ENCODE results near the gene CIDEA. TPM values are rescaled to one million over a fixed set of nuclear protein-coding genes. Genes with fewer than 3 reads are reported as not detected.

Gene CIDEA
- total RNA-seq, 1 experiment from 2014 or later: not detected

DNA sequence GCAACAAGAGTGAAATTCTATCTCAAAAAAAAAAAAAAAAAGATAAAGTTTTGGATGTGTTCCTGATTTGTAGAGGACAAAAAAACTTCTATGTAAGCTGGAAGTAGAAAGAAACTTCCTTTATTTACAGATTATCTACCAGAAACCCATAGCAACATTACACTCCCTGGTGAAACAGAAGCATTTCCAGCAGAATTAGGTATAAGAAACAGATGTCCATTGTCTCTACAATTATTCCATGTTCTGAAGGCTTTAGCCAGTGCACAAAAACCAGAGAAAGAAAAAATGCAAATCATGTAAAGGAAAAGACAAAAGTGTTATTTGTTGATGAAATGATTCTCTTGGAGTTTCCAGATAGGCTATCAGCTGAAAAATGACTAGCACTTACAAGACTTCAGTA, 58.8 kb downstream of the CIDEA start:
- Histone ChIP-seq H2AFZ (ENCODE audit: low read length) (no peak overlapping the region), H4K20me1 (ENCODE audit: control insufficient read depth, insufficient read depth, insufficient read length) (no peaks in the 10 kb centered on the region), H3T11ph (ENCODE audit: low read length) (no peak overlapping the region), H3K56ac (ENCODE audit: insufficient read length, low read depth, low read length) (no peak overlapping the region), H3K27me3 (ENCODE audit: insufficient read depth, low read length) (no peaks in the 10 kb centered on the region), H2BK120ac (ENCODE audit: low read depth, low read length, poor library complexity, severe bottlenecking) (no peak overlapping the region), H3K4me2 (ENCODE audit: insufficient read depth, insufficient read length, low read length) (no peak overlapping the region), H3K79me1 (ENCODE audit: insufficient read depth, low read depth, low read length, poor library complexity, severe bottlenecking) (no peaks in the 10 kb centered on the region), H3K4me1 (ENCODE audit: insufficient read depth, low read length) (no peaks in the 10 kb centered on the region), H2AK5ac (ENCODE audit: insufficient read length, low read length) (no peak overlapping the region), H4K5ac (ENCODE audit: insufficient read length, low read depth, low read length) (no peak overlapping the region), H2BK20ac (ENCODE audit: low read depth, low read length, poor library complexity, severe bottlenecking) (no peak overlapping the region), H4K8ac (replicated peaks; ENCODE audit: insufficient read length, low read depth, low read length) (no peak overlapping the region), H2BK12ac (ENCODE audit: insufficient read length, low read depth, low read length) (no peak overlapping the region), H4K91ac (ENCODE audit: insufficient read length, low read depth, low read length) (no peak overlapping the region), H2BK15ac (ENCODE audit: low read depth, low read length) (no peak overlapping the region), H3K9ac (ENCODE audit: extremely low read depth, insufficient read length, low read length) (no peak overlapping the region), H3K79me2 (ENCODE audit: insufficient read depth, low read length) (peaks cover 2% of the 10 kb centered on the region; the same call in 1 of the 2 replicates), H3K9me3 (ENCODE audit: control insufficient read depth, low read depth, low read length) (peaks cover 4% of the 10 kb centered on the region), H3K14ac (ENCODE audit: insufficient read depth, low read length) (no peak overlapping the region), H3K27ac (ENCODE audit: insufficient read length, low read depth, low read length) (no peak overlapping the region), H3K18ac (ENCODE audit: insufficient read length, low read depth, low read length) (no peak overlapping the region), H3K4ac (ENCODE audit: low read depth, low read length) (no peak overlapping the region), H3K23ac (ENCODE audit: insufficient read length, low read depth, low read length) (no peak overlapping the region), H2BK5ac (ENCODE audit: insufficient read length, low read length) (no peak overlapping the region), H3K23me2 (ENCODE audit: insufficient read length, low read depth, low read length, poor library complexity, severe bottlenecking) (peaks cover 7% of the 10 kb centered on the region)
- H3K4me3 Mint-ChIP-seq: no peak overlapping the region
- H3K27ac Mint-ChIP-seq: no peak overlapping the region
- peaks cover 1% of the 10 kb centered on the region; the same call in 1 of the 2 replicates for H3K27me3 Mint-ChIP-seq (ENCODE audit: low read depth)
- peaks cover 36 to 74% (median 36%) of the 10 kb centered on the region in 3 experiments for H3K36me3 Mint-ChIP-seq (ENCODE audit: insufficient read depth in 1 of 3, low read depth in 3 of 3)
- H3K4me1 Mint-ChIP-seq: peaks cover 17 to 19% of the 10 kb centered on the region in 2 experiments
- no peak for DNase-seq
- TF ChIP-seq CTCF (conservative IDR thresholded peaks at IDR 0.05): no peak
- peaks cover 5 to 12% of the 10 kb centered on the region in 2 experiments; a peak in 4 of 5 replicates for H3K9me3 Mint-ChIP-seq
